Progenitor cell of endocrine pancreas (in vitro differentiated cells): ENCODE data around the gene TMEM51. TPM values are rescaled to one million over a fixed set of nuclear protein-coding genes. Genes with fewer than 3 reads are reported as not detected.

Experiments used
- DNase-seq: peaks from one replicate; pipeline ENCODE4 v3.0.0; 2021; ENCODE audit warnings: low spot score; ENCODE audit not compliant: unreplicated experiment
- H3K27ac Mint-ChIP-seq: 2 replicates; pipeline ENCODE4 v1.8.0; 2021; ENCODE audit warnings: mild to moderate bottlenecking, moderate library complexity, mixed read lengths
- H3K27me3 Mint-ChIP-seq: 2 replicates; pipeline ENCODE4 v1.8.0; 2021; ENCODE audit warnings: mixed read lengths
- H3K36me3 Mint-ChIP-seq: 2 replicates; pipeline ENCODE4 v1.8.0; 2022; ENCODE audit warnings: mixed read lengths; ENCODE audit not compliant: insufficient read depth
- H3K4me1 Mint-ChIP-seq: 2 replicates; pipeline ENCODE4 v1.8.0; 2021; ENCODE audit warnings: low read depth, mixed read lengths
- H3K4me3 Mint-ChIP-seq: 2 replicates; pipeline ENCODE4 v1.8.0; 2021; ENCODE audit warnings: low read depth, mild to moderate bottlenecking, moderate library complexity, mixed read lengths
- H3K9me3 Mint-ChIP-seq: 2 replicates; pipeline ENCODE4 v1.8.0; 2021; ENCODE audit warnings: low read depth, mixed read lengths
- CTCF ChIP-seq: fragments of 200-600 bp; sonication (generic); IDR thresholded peaks from one replicate; pipeline ENCODE4 v1.5.0; 2021; ENCODE audit warnings: antibody characterized with exemption, mild to moderate bottlenecking; ENCODE audit not compliant: unreplicated experiment
- total RNA-seq: library from RNA; stranded (reverse); gene quantifications from 2 replicates; pipeline ENCODE4 v1.2.1, GENCODE V29; 2021

TMEM51 gene
- total RNA-seq, 1 donor from 2014 or later, result 14.8 TPM

DNA sequence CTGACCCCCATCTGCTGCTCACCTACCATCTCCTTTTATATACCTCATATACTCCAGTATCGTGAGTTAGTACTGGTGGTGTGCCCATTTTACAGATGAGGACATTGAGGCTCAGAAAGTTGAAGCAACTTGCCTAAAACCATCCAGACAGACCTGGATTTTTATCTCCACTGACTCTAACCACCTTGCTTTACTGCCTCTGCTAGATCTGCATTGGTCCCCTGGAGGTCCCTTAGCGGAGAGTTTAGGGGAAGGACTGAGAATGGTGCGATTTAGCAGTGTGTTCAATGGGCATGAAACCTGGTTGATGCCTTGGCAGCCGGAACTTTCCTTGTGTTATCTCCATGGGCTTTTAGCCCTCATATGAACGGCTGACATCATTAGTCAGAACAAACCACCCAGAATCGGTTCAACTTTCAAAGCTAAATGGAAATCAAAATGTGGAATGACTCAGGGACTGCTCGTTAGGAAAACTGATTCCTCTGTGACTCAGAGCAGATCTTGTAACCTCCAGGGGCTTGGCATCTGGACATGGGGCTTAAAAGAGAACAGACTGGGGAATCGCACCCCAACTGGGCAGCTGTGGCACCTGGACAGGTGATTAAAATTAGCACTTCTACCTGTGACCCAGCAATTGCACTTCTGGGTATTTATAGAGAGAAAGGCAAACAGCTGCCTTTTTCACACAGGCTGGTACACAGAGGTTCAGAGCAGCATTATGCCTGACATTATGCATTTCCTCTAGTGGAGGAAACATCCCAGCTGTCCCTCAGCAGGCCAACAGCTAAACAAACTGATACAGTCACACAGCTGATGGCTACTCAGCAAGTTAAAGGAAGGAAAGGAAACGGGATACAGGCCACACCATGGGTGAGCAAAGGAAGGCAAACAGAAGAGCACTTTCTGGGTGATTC lies 25.3 kb downstream of the TMEM51 start:
- Mint-ChIP-seq H3K9me3 (no peaks in the 10 kb centered on the region), H3K4me1 (peaks cover 13% of the 10 kb centered on the region), H3K27ac (peak overlapping the region; percentile 76), H3K4me3 (no peak overlapping the region), H3K27me3 (no peaks in the 10 kb centered on the region), H3K36me3 (no peaks in the 10 kb centered on the region)
- DNase-seq, result no peak
- no peak for TF ChIP-seq CTCF

GRCh38 chr1:15179485-15179883 lies 25.9 kb downstream of the TMEM51 start:
- Mint-ChIP-seq H3K9me3 (no peaks in the 10 kb centered on the region), H3K27ac (no peak overlapping the region), H3K4me1 (peaks cover 18% of the 10 kb centered on the region), H3K4me3 (no peak overlapping the region), H3K36me3 (no peaks in the 10 kb centered on the region), H3K27me3 (no peaks in the 10 kb centered on the region)
- TF ChIP-seq CTCF, result no peak
- DNase-seq, result no peak

GRCh38 chr1:15180189-15180588 lies 26.6 kb downstream of the TMEM51 start:
- H3K4me3 Mint-ChIP-seq, result no peak overlapping the region

GRCh38 chr1:15180945-15181523 lies 27.5 kb downstream of the TMEM51 start:
- peaks cover 23% of the 10 kb centered on the region for H3K4me1 Mint-ChIP-seq
- no peaks in the 10 kb centered on the region for H3K9me3 Mint-ChIP-seq
- H3K27ac Mint-ChIP-seq, result peak overlapping the region; percentile 40
- TF ChIP-seq CTCF, result no peak
- no peaks in the 10 kb centered on the region for H3K27me3 Mint-ChIP-seq
- H3K36me3 Mint-ChIP-seq, result no peaks in the 10 kb centered on the region
- no peak overlapping the region for H3K4me3 Mint-ChIP-seq
- DNase-seq, result no peak

More at GRCh38 chr1:15180189-15180588, 26.6 kb downstream of the TMEM51 start:
- H3K4me1 Mint-ChIP-seq, result peaks cover 22% of the 10 kb centered on the region
- TF ChIP-seq CTCF, result no peak
- no peaks in the 10 kb centered on the region for H3K36me3 Mint-ChIP-seq
- DNase-seq, result no peak
- H3K9me3 Mint-ChIP-seq, result no peaks in the 10 kb centered on the region
- no peaks in the 10 kb centered on the region for H3K27me3 Mint-ChIP-seq
- no peak overlapping the region for H3K27ac Mint-ChIP-seq

DNA sequence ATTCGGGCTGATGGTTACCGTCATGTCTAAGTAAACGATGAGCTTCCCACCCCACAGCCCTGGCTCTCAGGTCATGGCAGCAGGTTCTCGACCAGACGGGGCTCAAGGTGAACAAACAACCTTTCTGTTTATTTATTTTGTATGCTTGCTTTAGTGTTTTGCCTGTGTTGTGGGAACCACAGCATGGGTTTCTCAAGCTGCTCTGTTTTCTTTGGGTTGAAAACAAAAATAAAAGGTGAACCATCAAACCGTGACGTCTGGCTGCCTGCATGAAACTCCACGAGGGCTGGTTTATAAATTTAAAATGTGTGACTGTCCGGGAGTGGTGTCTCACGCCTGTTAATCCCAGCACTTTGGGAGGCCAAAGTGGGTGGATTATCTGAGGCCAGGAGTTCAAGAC lies 28.0 kb downstream of the TMEM51 start:
- Mint-ChIP-seq H3K9me3 (no peaks in the 10 kb centered on the region), H3K4me1 (peaks cover 28% of the 10 kb centered on the region), H3K27ac (no peak overlapping the region), H3K36me3 (no peaks in the 10 kb centered on the region), H3K27me3 (no peaks in the 10 kb centered on the region), H3K4me3 (no peak overlapping the region)
- DNase-seq, result no peak
- no peak for TF ChIP-seq CTCF
